Transverse colon (tissue), 4 donors: ENCODE measurements around the gene DSCAM. TPM values are rescaled to one million over a fixed set of nuclear protein-coding genes. Genes with fewer than 3 reads are reported as not detected.

Experiments
- DNase-seq: peaks from one replicate; pipeline ENCODE4 v3.0.0-alpha.2; 2019
- H3K27ac ChIP-seq, 4 donors: fragments of 200-600 bp; sonication (generic); 2 replicates each; pipeline ENCODE4 v1.5.1; 2016 to 2018; ENCODE audit warnings: inconsistent platforms in 4 of 4
- H3K27me3 ChIP-seq: fragments of 200-600 bp; sonication (generic); 2 replicates; pipeline ENCODE4 v1.5.1; 2017; ENCODE audit warnings: inconsistent platforms
- H3K36me3 ChIP-seq, 4 donors: fragments of 200-600 bp; sonication (generic); 2 replicates each; pipeline ENCODE4 v1.5.1; 2017 to 2019; ENCODE audit warnings: inconsistent platforms in 4 of 4
- H3K4me1 ChIP-seq, 4 donors: fragments of 200-600 bp; sonication (generic); 2 replicates each; pipeline ENCODE4 v1.5.1; 2017 to 2020; ENCODE audit warnings: inconsistent platforms in 4 of 4
- H3K4me3 ChIP-seq, 4 donors: fragments of 200-600 bp; sonication (generic); 1 replicate in 1 of 4; 2 replicates in 3 of 4; pipeline versions ENCODE4 v1.5.1 to v1.6.1; 2017 to 2019; ENCODE audit warnings: inconsistent platforms in 4 of 4
- H3K9me3 ChIP-seq, 2 donors: fragments of 200-600 bp; sonication (generic); 2 replicates each; pipeline ENCODE4 v1.5.1; 2017 to 2019; ENCODE audit warnings: inconsistent platforms in 2 of 2
- CTCF ChIP-seq, 5 experiments: fragments of 200-600 bp in 3 of 5; fragments of 450-650 bp in 2 of 5; sonication (generic) in 3 of 5; IDR thresholded peaks; 1 replicate in 2 of 5; 2 replicates in 3 of 5; pipeline ENCODE4 v1.5.1; 2016 to 2017; ENCODE audit warnings: antibody characterized with exemption in 5 of 5, inconsistent platforms in 3 of 5, mild to moderate bottlenecking in 2 of 5, moderate library complexity in 1 of 5
- EP300 ChIP-seq: sonication (generic); formaldehyde crosslinking; IDR thresholded peaks from one replicate; pipeline ENCODE4 v1.6.1; 2017; ENCODE audit warnings: antibody characterized with exemption, low read depth
- POLR2A ChIP-seq: fragments of 450-650 bp; IDR thresholded peaks from one replicate; pipeline ENCODE4 v1.6.1; 2016; ENCODE audit warnings: antibody characterized with exemption, mild to moderate bottlenecking, moderate library complexity
- POLR2AphosphoS5 ChIP-seq, 3 donors: sonication (generic); formaldehyde crosslinking; IDR thresholded peaks; one replicate each; pipeline ENCODE4 v1.6.1; 2016; ENCODE audit warnings: antibody characterized with exemption in 3 of 3
- WGBS, 2 donors: methylation state at CpG; one replicate each; pipeline ENCODE4 v1.1.5; 2018; ENCODE audit warnings: low coverage in 1 of 2; 5-methylcytosine and 5-hydroxymethylcytosine counted together
- in situ Hi-C, 4 donors: fragments of 200-750 bp; cut with MboI; loops; one replicate each; pipeline versions ENCODE4 v1.15.0 to v1.15.1; 2017; ENCODE audit warnings: low sequenced_read_pairs in 3 of 4, low pct_ligation_motif_present in 1 of 4, low pct_unique_long_range_greater_than_20kb in 1 of 4
- intact Hi-C: fragments of 100-400 bp; cut with DNase I; formaldehyde crosslinking; loops from one replicate; pipeline ENCODE4 v1.15.1; 2023; ENCODE audit warnings: low total_unique reads
- total RNA-seq, 4 donors: library from RNA; depleted of rRNA; stranded (reverse); fragments of >200 nt; gene quantifications; one replicate each; pipeline ENCODE4 v1.1.0, GENCODE V29; 2016

The DSCAM gene
- total RNA-seq, 4 donors from 2014 or later: 0.16 TPM; not detected in 3

GRCh38 chr21:40164905-40165772 lies 681.8 kb downstream of the DSCAM start:
- no peak for DNase-seq
- Histone ChIP-seq H3K9me3 (no peaks in the 10 kb centered on the region), H3K27ac (no peak overlapping the region), H3K36me3 (no peaks in the 10 kb centered on the region), H3K4me1 (no peaks in the 10 kb centered on the region), H3K27me3 (no peaks in the 10 kb centered on the region), H3K4me3 (no peak overlapping the region)
- 74 to 90% methylated on average over 8 to 10 of the region's 10 CpGs for WGBS, 2 donors
- intact Hi-C loops (no loop called here), in situ Hi-C loops (loop anchor here in 2 of 4 donors (25.0 kb wide), 1 partner anchor 897 kb away; no protein-coding TSS in a partner anchor)
- no peak for TF ChIP-seq CTCF (IDR thresholded peaks at IDR 0.05)
- TF ChIP-seq POLR2A: no peak
- no peak for TF ChIP-seq POLR2AphosphoS5 (IDR thresholded peaks at IDR 0.05)

DNA sequence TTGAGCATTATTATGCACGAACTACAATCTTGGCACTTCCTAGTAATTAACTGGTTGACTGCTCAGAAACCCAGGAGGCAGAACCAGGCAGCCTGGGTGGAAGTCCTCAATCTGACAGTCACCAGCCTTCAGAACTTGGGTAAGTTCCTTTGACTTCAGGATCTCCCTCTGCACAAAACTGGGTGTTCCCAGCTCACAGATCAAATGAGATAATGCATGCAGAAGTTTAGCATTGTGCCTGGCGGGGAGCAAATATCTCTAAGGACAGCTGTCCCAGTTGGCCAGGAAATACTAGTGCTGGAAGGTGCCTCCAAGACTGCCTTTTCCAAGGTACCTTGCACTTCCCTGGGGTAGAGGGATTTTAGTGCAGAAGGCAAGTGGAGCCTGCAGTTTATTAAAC lies 684.9 kb downstream of the DSCAM start:
- Histone ChIP-seq H3K4me3 (no peak overlapping the region), H3K9me3 (no peaks in the 10 kb centered on the region), H3K4me1 (no peaks in the 10 kb centered on the region), H3K27ac (no peak overlapping the region), H3K27me3 (no peaks in the 10 kb centered on the region), H3K36me3 (no peaks in the 10 kb centered on the region)
- no peak for TF ChIP-seq POLR2AphosphoS5 (IDR thresholded peaks at IDR 0.05)
- intact Hi-C loops (no loop called here), in situ Hi-C loops (loop anchor here in 2 of 4 donors (25.0 kb wide), 1 partner anchor 900 kb away; no protein-coding TSS in a partner anchor)
- 0 to 42% methylated on average over 1 to 2 of the region's 2 CpGs for WGBS, 2 donors
- no peak for DNase-seq

DNA sequence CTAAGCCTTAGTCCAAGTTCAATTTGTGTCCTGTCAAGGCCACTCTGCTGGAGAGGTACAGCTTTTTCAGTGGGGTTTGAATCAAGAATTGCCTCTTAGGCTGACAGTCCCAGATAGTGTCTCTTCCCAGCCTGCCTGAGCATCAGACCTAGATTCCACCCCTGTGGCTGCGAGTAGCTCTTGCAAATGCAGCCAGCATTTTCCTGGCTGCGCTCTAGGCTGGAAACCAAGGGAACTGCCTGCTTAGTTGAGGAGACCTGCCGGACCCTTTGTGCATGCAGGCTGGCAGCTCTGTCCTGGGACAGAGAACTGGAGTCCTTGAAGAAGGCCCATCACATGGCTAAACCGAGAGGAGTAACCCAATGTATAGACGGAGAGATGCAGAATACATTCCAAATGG lies 686.0 kb downstream of the DSCAM start:
- WGBS, 2 donors: 50 to 76% methylated on average over 2 to 5 of the region's 5 CpGs
- DNase-seq: no peak
- Histone ChIP-seq H3K27me3 (no peaks in the 10 kb centered on the region), H3K4me3 (no peak overlapping the region), H3K27ac (no peak overlapping the region), H3K36me3 (no peaks in the 10 kb centered on the region), H3K4me1 (no peaks in the 10 kb centered on the region), H3K9me3 (no peaks in the 10 kb centered on the region)
- intact Hi-C loops (no loop called here), in situ Hi-C loops (loop anchor here in 2 of 4 donors (25.0 kb wide), 1 partner anchor 901 kb away; no protein-coding TSS in a partner anchor)
- no peak for TF ChIP-seq CTCF (IDR thresholded peaks at IDR 0.05)
- no peak for TF ChIP-seq POLR2AphosphoS5 (IDR thresholded peaks at IDR 0.05)
- TF ChIP-seq EP300: no peak
- TF ChIP-seq POLR2A: no peak

DNA sequence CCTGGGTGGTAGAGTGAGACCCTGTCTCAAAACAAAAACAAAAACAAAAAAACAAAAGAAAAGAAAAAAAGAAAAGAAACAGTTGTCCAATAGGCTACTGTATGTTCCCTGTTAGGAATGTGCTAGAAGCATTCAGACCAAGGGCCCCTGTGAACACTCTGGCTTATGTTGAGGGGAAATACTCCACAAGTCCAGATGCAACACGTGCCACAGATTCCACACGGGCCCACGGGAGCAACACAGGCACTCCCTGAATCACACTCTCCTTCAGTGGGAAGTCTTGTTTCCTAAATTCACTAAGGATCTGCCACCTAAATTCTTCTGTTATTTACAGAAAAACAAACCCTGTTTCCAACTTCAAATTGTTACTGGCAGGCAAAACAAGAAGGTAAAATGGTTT lies 688.6 kb downstream of the DSCAM start:
- in situ Hi-C loops (loop anchor here in 2 of 4 donors (25.0 kb wide), 1 partner anchor 904 kb away; no protein-coding TSS in a partner anchor), intact Hi-C loops (loop anchor here (10.0 kb wide), 1 partner anchor 216 kb away; no protein-coding TSS in a partner anchor)
- whole genome bisulfite sequencing, 2 donors: 51 to 57% methylated on average over 3 of the region's 3 CpGs
- Histone ChIP-seq H3K36me3 (no peaks in the 10 kb centered on the region), H3K27me3 (no peaks in the 10 kb centered on the region), H3K4me3 (no peak overlapping the region), H3K27ac (no peak overlapping the region), H3K9me3 (no peaks in the 10 kb centered on the region), H3K4me1 (no peaks in the 10 kb centered on the region)
- TF ChIP-seq POLR2AphosphoS5 (IDR thresholded peaks at IDR 0.05) (no peak), POLR2A (no peak), CTCF (IDR thresholded peaks at IDR 0.05) (no peak), EP300 (no peak)
- DNase-seq: no peak
